B cell (primary cell): ENCODE data around the gene IFIT1B.

Experiments used
- CTCF ChIP-seq: fragments of 200-600 bp; IDR thresholded peaks from one replicate; pipeline ENCODE4 v1.8.0; 2022; ENCODE audit warnings: antibody characterized with exemption, mild to moderate bottlenecking
- EZH2 ChIP-seq: IDR thresholded peaks from 2 replicates; pipeline ENCODE4 v1.6.1; 2012; ENCODE audit warnings: borderline replicate concordance, low read depth, mild to moderate bottlenecking, moderate library complexity, low read length; ENCODE audit not compliant: insufficient read depth, poor library complexity, severe bottlenecking

GRCh38 chr10:89343089-89343767 is 34.6 kb upstream of the IFIT1B start:
- TF ChIP-seq CTCF: no peak
- no peak for TF ChIP-seq EZH2
